GM23248 (cell line): Measurements from ENCODE around the gene EPN3. TPM values are rescaled to one million over a fixed set of nuclear protein-coding genes. Genes with fewer than 3 reads are reported as not detected.

ENCODE experiments used
- DNase-seq: peaks from one replicate; pipeline ENCODE4 v3.0.0-alpha.2; 2015
- H2AFZ ChIP-seq: fragments of 200-600 bp; sonication (generic); 2 replicates; pipeline ENCODE4 v1.6.1; 2016; ENCODE audit warnings: antibody characterized with exemption
- H3F3A ChIP-seq: fragments of 200-600 bp; sonication (generic); 2 replicates; pipeline ENCODE4 v1.6.1; 2016; ENCODE audit warnings: mild to moderate bottlenecking, antibody characterized with exemption, mixed run types; ENCODE audit not compliant: insufficient read depth
- H3K27ac ChIP-seq: fragments of 200-600 bp; sonication (generic); 2 replicates; pipeline ENCODE4 v1.5.1; 2016; ENCODE audit warnings: mild to moderate bottlenecking
- H3K27me3 ChIP-seq: fragments of 200-600 bp; sonication (generic); replicated peaks from 2 replicates; pipeline ENCODE4 v1.6.1; 2016; ENCODE audit warnings: mild to moderate bottlenecking; ENCODE audit not compliant: insufficient read depth
- H3K36me3 ChIP-seq: fragments of 200-600 bp; sonication (generic); 2 replicates; pipeline ENCODE4 v1.6.1; 2016; ENCODE audit warnings: low read depth, mild to moderate bottlenecking
- H3K4me1 ChIP-seq: fragments of 200-600 bp; sonication (generic); 2 replicates; pipeline ENCODE4 v1.6.1; 2016; ENCODE audit warnings: mild to moderate bottlenecking; ENCODE audit not compliant: insufficient read depth
- H3K4me2 ChIP-seq: fragments of 200-600 bp; sonication (generic); one replicate; pipeline ENCODE4 v1.6.1; 2016; ENCODE audit warnings: mild to moderate bottlenecking; ENCODE audit not compliant: unreplicated experiment
- H3K4me3 ChIP-seq: fragments of 200-600 bp; sonication (generic); 2 replicates; pipeline ENCODE4 v1.5.1; 2016; ENCODE audit warnings: mild to moderate bottlenecking
- H3K79me2 ChIP-seq: fragments of 200-600 bp; sonication (generic); 2 replicates; pipeline ENCODE4 v1.6.1; 2016; ENCODE audit warnings: mild to moderate bottlenecking; ENCODE audit not compliant: insufficient read depth
- H3K9ac ChIP-seq: fragments of 200-600 bp; sonication (generic); 2 replicates; pipeline ENCODE4 v1.6.1; 2016; ENCODE audit warnings: mild to moderate bottlenecking
- H3K9me2 ChIP-seq: fragments of 200-600 bp; sonication (generic); 2 replicates; pipeline ENCODE4 v1.6.1; 2016; ENCODE audit warnings: mixed run types, mild to moderate bottlenecking, moderate library complexity; ENCODE audit not compliant: insufficient read depth
- H3K9me3 ChIP-seq: fragments of 200-600 bp; sonication (generic); one replicate; pipeline ENCODE4 v1.6.1; 2017; ENCODE audit warnings: low read depth
- H4K20me1 ChIP-seq: fragments of 200-600 bp; sonication (generic); 2 replicates; pipeline ENCODE4 v1.6.0; 2016; ENCODE audit not compliant: insufficient read depth
- EZH2 ChIP-seq: fragments of 200-600 bp; sonication (generic); IDR thresholded peaks from 2 replicates; pipeline ENCODE4 v1.6.1; 2018; ENCODE audit warnings: antibody characterized with exemption, mild to moderate bottlenecking; ENCODE audit not compliant: insufficient read depth, poor library complexity, severe bottlenecking
- EZH2phosphoT487 ChIP-seq: fragments of 200-600 bp; sonication (generic); IDR thresholded peaks from 2 replicates; pipeline ENCODE4 v1.6.1; 2018; ENCODE audit warnings: antibody characterized with exemption, moderate library complexity, mild to moderate bottlenecking, low read depth; ENCODE audit not compliant: insufficient read depth
- WGBS, 2 experiments: methylation state at CpG; one replicate each; pipeline ENCODE4 v1.1.6; 2015 to 2017; ENCODE audit warnings: low lambda C conversion rate in 2 of 2, low coverage in 1 of 2; ENCODE audit errors: missing lambda C conversion rate in 2 of 2; 5-methylcytosine and 5-hydroxymethylcytosine counted together
- in situ Hi-C: fragments of 300-500 bp; cut with MboI; formaldehyde crosslinking; loops from 2 replicates; pipeline ENCODE4 v1.15.0; 2020
- polyA plus RNA-seq: library from polyadenylated mRNA; unstranded; fragments of >200 nt; fragmentation: Nextera tagmentation; extraction: Ambion mirVana; gene quantifications from 2 replicates; pipeline ENCODE4 v1.2.1, GENCODE V29; 2016
- total RNA-seq: library from RNA; depleted of rRNA; stranded (reverse); fragments of >200 nt; shearing (Covaris generic); gene quantifications from 2 replicates; pipeline ENCODE4 v1.2.3, GENCODE V29; 2014

Gene EPN3
- total and polyA plus RNA-seq, 2 experiments from 2014 or later: not detected

DNA sequence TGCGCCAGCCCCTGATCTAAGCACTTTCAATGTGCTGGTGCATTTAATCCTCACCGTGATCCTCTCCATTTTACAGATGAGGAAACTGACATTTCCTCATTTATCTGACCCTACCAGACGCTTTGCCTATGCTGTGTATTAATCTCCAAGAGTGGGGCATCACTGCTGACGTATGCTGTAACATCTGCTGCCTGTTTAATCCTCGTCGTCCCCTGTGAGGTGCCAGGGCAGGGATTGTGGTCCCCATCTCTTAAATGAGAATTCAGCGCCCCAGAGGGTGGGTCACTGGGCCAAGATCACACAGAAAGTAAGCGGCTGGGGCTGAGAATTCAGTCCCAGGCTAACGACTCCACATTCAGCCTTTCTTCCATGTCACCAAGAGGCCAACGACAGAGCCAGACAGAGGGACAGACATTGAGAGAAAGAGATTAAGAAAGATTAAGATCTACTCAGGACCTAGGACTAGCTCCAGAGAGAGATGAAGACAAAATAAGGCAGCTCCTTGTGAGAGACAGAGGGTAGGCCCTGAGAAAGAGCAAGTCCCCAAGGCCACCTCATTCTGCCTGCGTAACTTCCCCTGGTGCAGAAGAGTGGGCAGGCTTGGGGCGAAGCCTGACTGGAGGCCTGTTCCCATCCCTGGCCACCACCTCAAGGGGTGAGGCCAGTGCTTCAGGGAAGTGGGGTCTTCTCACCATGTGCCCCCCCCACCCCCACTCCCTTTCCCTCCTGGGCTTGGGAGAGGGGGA is 41.5 kb downstream of the EPN3 start:
- TF ChIP-seq EZH2 (no peak), EZH2phosphoT487 (no peak)
- in situ Hi-C loops: no loop called here
- H3K4me2 ChIP-seq: no peak overlapping the region
- no peak overlapping the region for H3K9ac ChIP-seq
- H2AFZ ChIP-seq: no peak overlapping the region
- H3K36me3 ChIP-seq: no peaks in the 10 kb centered on the region
- DNase-seq: no peak
- no peaks in the 10 kb centered on the region for H3K27me3 ChIP-seq
- no peak overlapping the region for H3K4me3 ChIP-seq
- no peaks in the 10 kb centered on the region for H4K20me1 ChIP-seq
- H3K9me2 ChIP-seq: no peaks in the 10 kb centered on the region
- H3K79me2 ChIP-seq: no peaks in the 10 kb centered on the region
- WGBS, 2 experiments: 82 to 85% methylated on average over 12 of the region's 12 CpGs
- no peak overlapping the region for H3K27ac ChIP-seq
- no peaks in the 10 kb centered on the region for H3K4me1 ChIP-seq
- H3K9me3 ChIP-seq: no peaks in the 10 kb centered on the region
- H3F3A ChIP-seq: no peaks in the 10 kb centered on the region

DNA sequence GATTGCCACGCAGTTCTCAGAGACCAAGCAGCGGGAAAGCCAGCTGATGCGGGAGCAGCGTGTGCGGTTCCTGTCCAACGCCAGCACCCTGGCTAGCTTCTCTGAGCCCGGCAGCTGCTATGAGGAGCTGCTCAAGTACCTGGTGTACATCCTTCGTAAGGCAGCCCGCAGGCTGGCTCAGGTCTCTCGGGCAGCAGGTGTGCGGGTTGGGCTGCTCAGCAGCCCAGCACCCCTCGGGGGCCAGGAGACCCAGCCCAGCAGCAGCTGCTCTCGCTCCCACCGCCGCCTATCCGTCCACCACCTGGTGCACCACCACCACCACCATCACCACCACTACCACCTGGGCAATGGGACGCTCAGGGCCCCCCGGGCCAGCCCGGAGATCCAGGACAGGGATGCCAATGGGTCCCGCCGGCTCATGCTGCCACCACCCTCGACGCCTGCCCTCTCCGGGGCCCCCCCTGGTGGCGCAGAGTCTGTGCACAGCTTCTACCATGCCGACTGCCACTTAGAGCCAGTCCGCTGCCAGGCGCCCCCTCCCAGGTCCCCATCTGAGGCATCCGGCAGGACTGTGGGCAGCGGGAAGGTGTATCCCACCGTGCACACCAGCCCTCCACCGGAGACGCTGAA is 43.2 kb downstream of the EPN3 start:
- no peaks in the 10 kb centered on the region for H3K36me3 ChIP-seq
- WGBS, 2 experiments: 90% methylated on average over 31 of the region's 33 CpGs
- H3K27me3 ChIP-seq: no peaks in the 10 kb centered on the region
- H3F3A ChIP-seq: no peaks in the 10 kb centered on the region
- no peak overlapping the region for H3K9ac ChIP-seq
- H3K79me2 ChIP-seq: no peaks in the 10 kb centered on the region
- in situ Hi-C loops: loop anchor here (25.0 kb wide), 1 partner anchor 88 kb away; the partner anchor contains the start of gene RSAD1
- no peak overlapping the region for H3K4me3 ChIP-seq
- DNase-seq: no peak
- no peak overlapping the region for H3K27ac ChIP-seq
- H3K4me1 ChIP-seq: no peaks in the 10 kb centered on the region
- H2AFZ ChIP-seq: no peak overlapping the region
- H3K9me3 ChIP-seq: no peaks in the 10 kb centered on the region
- H3K4me2 ChIP-seq: no peak overlapping the region
- TF ChIP-seq EZH2 (no peak), EZH2phosphoT487 (no peak)
- no peaks in the 10 kb centered on the region for H3K9me2 ChIP-seq
- H4K20me1 ChIP-seq: no peaks in the 10 kb centered on the region

DNA sequence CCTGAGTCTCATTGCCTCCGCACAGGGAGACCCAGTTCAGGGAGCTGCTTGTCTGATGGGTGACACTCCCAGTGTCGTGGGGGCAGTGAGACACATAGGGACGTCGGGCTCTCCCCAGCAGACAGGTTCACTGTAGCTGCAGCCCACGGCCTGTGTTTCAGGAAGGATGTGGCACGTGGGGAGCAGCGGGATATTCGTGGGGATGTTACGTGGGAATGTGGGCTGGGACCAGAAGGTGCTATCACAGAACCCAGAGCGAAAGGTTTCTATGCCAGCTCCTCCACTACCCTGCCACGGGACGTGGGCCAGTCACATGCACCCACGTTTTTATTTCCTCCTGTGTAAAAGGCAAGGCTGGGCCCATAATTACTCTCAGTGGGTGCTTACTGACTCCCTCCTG is 44.3 kb downstream of the EPN3 start:
- in situ Hi-C loops: loop anchor here (25.0 kb wide), 1 partner anchor 90 kb away; the partner anchor contains the start of gene RSAD1
- H3K9ac ChIP-seq: no peak overlapping the region

DNA sequence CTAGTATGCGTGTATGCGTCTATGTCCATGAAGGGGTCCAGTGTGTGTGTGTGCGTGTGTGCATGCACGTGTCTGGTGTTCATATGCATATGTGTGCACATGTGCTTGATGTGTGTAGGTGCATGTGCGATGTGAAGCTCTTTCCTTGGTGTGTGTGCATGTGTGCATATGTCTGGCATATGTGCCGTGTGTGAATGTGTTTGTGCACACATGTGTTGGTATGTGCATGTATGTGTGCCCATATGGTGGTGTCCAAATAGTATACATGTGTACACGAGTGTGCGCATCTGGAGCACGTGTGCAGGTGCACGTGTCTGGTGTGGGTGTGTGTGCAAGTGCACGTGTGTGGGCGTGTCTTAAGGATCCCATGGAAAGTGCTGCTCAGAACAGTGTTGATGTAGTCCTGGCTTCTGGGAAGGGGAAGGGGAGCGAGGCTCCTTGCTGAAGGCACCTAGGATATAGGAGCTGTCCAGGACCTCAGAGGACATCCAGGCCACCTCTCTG is 45.0 kb downstream of the EPN3 start:
- Histone ChIP-seq H3F3A (no peaks in the 10 kb centered on the region), H2AFZ (no peak overlapping the region), H3K27ac (no peak overlapping the region), H3K4me2 (no peak overlapping the region), H3K79me2 (no peaks in the 10 kb centered on the region), H3K4me3 (no peak overlapping the region), H3K27me3 (no peaks in the 10 kb centered on the region), H3K9ac (no peak overlapping the region), H3K4me1 (no peaks in the 10 kb centered on the region), H4K20me1 (no peaks in the 10 kb centered on the region), H3K9me3 (no peaks in the 10 kb centered on the region), H3K36me3 (no peaks in the 10 kb centered on the region), H3K9me2 (no peaks in the 10 kb centered on the region)
- DNase-seq: no peak
- in situ Hi-C loops: loop anchor here (25.0 kb wide), 1 partner anchor 90 kb away; the partner anchor contains the start of gene RSAD1
- 77 to 78% methylated on average over 13 of the region's 13 CpGs for WGBS, 2 experiments
- TF ChIP-seq EZH2: no peak
- TF ChIP-seq EZH2phosphoT487: no peak

More for the DNA sequence above, 44.3 kb downstream of the EPN3 start:
- WGBS, 2 experiments: 92 to 94% methylated on average over 13 of the region's 13 CpGs
- Histone ChIP-seq H4K20me1 (no peaks in the 10 kb centered on the region), H3F3A (no peaks in the 10 kb centered on the region), H2AFZ (no peak overlapping the region), H3K4me1 (no peaks in the 10 kb centered on the region), H3K9me2 (no peaks in the 10 kb centered on the region), H3K9me3 (no peaks in the 10 kb centered on the region), H3K27me3 (no peaks in the 10 kb centered on the region), H3K4me2 (no peak overlapping the region), H3K4me3 (no peak overlapping the region), H3K79me2 (no peaks in the 10 kb centered on the region), H3K27ac (no peak overlapping the region), H3K36me3 (no peaks in the 10 kb centered on the region)
- no peak for DNase-seq
- TF ChIP-seq EZH2phosphoT487 (no peak), EZH2 (no peak)
